Measurements from ENCODE around the gene MARCHF10.
"Not testable (repeated sequence)": the region's sequence is repeated elsewhere in the genome, so short reads cannot be mapped to it uniquely, and the experiment has no call there.

MARCHF10 gene

DNA sequence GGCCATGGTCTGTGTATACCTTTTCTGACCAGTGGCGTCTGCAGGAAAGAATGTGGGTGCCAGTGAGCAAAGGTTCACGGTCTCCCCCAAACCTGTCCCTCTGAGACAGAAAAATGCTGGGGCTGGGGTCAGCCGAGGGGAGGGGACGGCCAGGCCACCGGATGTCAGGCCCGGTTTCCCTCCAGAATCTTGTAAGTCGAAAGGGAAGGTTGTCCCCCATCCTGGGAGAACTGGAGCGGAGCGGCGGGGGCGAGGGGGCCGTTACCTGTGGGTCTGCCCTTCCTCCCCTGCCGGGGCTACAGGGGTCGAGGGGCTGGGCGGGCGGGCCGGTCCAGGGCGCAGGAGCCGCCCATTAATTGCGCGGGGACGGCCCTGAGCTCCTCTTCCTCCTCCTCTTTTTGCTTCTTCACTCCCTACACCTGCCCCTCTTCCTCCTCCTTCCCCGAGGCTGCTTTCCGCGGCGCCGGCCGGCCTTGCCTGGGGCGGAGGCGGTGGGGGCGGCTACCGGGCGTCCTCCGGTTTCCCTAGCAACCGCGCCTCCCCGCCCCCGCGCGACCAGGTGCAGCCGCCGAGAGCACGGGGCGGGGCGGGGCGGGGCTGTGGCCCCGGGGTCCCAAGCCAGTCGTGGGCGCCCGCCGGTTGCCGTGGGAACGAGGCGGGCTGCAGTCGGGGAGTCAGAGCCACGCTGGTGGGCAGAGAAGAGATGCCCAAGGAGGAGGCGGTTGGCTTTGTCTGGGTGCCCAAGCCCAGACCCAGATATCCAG is at the start of gene MARCHF10:
Gene MARCHF10, minus strand, starts transcription at position 503 of the 764 bp plus-strand sequence. CDS start 6,579 bp downstream, outside the sequence.
- DNase-seq (ENCODE audit: low read depth) = no peak
- H3K4me3 ChIP-seq (ENCODE audit: low read depth, low read length) = peak within 1 kb of the TSS; percentile 15

DNA sequence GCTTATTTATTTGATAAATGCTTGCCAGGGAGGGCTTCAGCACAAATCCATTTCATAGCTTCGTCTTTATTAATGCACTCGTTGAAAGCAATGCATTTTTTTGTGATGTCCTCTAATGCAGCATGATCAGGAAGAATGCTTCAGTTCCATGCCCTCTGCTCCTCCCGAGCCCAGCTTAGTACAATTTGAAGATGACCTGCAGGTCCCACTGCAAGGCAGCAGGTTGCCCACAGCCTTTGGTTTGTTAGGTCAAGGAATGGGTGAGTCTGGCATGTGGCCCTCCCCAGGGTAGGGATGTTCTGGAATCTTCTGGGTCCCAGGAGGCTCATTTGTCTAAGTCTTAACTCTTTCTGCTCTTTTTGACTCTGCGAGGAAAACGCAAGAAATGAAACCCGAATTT is 49.4 kb upstream of the MARCHF10 start:
- no peak overlapping the region for H3K4me3 ChIP-seq (ENCODE audit: low read depth, low read length)
- DNase-seq (ENCODE audit: low read depth) = no peak

DNA sequence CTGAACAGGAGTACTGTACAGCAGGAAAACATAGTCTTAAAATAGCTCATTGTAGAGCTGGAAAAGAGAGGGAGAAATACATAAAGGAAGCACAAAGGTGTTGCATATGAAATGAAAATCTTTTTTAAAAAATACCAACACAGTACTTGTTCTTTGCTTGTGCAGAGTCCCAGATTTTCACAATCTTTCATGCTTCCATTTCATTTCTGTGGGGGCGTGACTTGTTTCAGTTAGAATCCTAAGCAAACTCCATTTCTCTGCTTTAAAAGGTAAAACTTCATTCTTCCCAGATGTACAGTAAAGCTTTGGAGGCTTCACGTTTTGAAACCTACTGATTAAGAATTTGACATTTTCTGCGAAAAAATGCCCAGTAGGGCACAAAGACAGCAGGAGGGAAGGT is 48.5 kb upstream of the MARCHF10 start:
- H3K4me3 ChIP-seq (ENCODE audit: low read depth, low read length) = no peak overlapping the region
- no peak for DNase-seq (ENCODE audit: low read depth)

DNA sequence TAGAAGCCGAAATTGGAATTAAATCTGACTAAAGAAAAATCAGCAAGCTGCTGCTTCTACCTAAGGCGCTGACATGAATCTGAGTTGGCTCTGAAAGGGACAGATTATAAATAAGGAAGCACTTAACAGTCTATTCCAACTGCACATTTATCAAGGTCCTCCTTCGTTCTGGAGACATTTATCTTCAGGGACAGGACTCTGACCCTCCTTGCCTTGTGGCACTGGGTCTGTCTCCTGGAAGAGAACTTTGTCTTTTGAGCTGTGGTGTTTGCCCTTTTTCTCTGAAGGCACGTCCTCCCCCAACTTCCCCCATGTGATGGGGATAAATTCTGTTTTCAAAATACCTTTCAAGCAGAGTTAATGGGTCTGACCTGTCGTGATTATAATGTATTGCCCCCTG is 47.0 kb upstream of the MARCHF10 start:
- no peak overlapping the region for H3K4me3 ChIP-seq (ENCODE audit: low read depth, low read length)

GRCh38 chr17:62854098-62854680 is 46.1 kb upstream of the MARCHF10 start:
- no peak overlapping the region for H3K4me3 ChIP-seq (ENCODE audit: low read depth, low read length)
- DNase-seq (ENCODE audit: low read depth) = no peak

More for the DNA sequence above, 47.0 kb upstream of the MARCHF10 start:
- DNase-seq (ENCODE audit: low read depth) = no peak

DNA sequence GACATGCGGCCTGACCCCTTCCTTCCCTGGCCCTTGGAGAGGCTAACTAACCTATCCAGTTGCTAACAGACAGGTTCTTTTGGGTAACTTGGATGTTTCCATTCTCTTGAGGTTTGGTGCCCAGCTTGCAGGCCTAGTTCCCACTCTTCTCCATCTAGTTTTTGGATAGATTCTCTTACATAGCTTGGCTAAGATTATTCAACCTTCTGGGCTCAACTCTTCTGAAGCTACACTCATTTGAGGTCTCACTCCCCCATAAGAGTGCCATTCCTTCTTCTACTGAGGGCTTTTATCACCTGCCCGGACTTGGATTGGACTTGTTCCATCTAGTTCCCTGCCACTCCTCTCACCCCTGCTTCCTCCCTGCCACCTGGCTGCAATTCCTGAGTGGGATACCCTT is 44.1 kb upstream of the MARCHF10 start:
- no peak for DNase-seq (ENCODE audit: low read depth)
- no peak overlapping the region for H3K4me3 ChIP-seq (ENCODE audit: low read depth, low read length)

DNA sequence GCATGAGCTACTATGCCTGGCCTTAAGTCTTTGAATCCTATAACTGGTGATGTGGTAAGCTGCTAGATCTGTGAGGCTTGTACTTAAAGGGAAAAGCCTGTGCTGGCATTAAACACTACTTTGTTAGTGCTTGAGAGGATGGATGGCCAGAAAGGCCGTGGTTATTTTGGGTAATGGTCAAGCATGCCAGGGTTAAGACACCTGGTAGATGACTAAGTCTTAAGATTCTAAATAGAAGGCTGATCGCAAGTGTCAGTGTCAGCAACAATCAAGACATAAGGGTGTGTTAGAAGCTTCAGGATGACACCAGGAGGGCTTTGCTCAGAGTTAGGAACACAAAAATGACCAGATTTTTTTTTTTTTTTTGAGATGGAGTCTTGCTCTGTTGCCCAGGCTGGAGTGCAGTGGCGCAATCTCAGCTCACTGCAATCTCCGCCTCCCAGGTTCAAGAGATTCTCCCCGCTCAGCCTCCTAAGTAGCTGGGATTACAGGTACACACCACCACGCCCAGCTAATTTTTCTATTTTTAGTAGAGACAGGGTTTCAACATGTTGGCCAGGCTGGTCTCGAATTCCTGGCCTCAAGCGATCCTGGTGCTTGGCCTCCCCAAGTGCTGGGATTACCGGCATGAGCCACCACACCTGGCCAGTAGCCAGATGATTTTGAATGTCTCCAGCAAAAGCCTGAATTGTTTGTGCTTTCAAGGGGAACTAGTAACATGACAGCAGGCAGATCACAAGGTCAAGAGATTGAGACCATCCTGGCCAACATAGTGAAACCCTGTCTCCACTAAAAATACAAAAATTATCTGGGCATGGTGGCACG is 41.7 kb upstream of the MARCHF10 start:
- DNase-seq (ENCODE audit: low read depth) = not testable (repeated sequence)

DNA sequence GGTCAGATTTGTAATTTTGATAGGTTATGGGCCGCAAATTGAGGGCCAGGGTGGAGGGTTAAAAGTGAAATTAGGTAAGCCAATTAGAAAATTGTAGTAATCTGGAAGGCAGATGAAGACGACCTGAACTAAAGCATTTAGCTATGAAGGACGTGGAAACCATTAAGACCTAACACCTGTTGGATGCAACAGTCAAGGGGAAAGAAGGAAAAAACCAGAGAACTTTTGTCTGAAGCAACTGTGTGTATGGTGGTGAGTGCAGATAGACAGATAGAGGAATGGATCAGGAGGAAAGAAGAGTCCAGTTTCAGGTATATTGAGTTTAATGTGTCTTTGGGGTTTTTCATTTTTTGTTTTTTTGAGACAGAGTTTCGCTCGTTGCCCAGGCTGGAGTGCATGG is 40.2 kb upstream of the MARCHF10 start:
- no peak for DNase-seq (ENCODE audit: low read depth)
- no peak overlapping the region for H3K4me3 ChIP-seq (ENCODE audit: low read depth, low read length)

More for the DNA sequence above, 41.7 kb upstream of the MARCHF10 start:
- H3K4me3 ChIP-seq (ENCODE audit: low read depth, low read length) = not testable (repeated sequence)

- no peak for DNase-seq (ENCODE audit: low read depth)
- no peak overlapping the region for H3K4me3 ChIP-seq (ENCODE audit: low read depth, low read length)
Observed at GRCh38 chr17:62847426-62847825, 39.3 kb upstream of the MARCHF10 start.

DNA sequence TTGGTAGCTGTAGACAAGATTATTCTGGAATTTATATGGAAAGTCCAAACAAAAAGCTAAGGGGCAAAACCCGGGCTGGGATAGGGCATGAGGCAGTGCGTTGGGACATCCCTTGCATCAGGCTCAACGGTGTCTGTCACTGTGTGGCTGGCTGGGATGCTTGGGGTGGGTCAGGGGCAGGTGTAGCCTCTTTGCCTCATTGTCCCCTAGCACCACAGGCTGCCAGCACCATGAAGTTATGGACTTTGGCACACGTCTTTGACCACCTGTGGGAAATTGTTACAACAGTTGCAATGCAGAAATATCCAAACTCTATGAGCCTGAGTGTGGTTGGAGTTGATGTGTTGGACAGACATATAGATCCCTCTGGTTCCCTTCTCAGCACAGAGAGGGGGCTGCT is 32.8 kb upstream of the MARCHF10 start:
- no peak for DNase-seq (ENCODE audit: low read depth)

GRCh38 chr17:62833816-62834215 is 25.7 kb upstream of the MARCHF10 start:
- not testable (repeated sequence) for H3K4me3 ChIP-seq (ENCODE audit: low read depth, low read length); DNase-seq (ENCODE audit: low read depth)

More for the DNA sequence above, 32.8 kb upstream of the MARCHF10 start:
- no peak overlapping the region for H3K4me3 ChIP-seq (ENCODE audit: low read depth, low read length)

DNA sequence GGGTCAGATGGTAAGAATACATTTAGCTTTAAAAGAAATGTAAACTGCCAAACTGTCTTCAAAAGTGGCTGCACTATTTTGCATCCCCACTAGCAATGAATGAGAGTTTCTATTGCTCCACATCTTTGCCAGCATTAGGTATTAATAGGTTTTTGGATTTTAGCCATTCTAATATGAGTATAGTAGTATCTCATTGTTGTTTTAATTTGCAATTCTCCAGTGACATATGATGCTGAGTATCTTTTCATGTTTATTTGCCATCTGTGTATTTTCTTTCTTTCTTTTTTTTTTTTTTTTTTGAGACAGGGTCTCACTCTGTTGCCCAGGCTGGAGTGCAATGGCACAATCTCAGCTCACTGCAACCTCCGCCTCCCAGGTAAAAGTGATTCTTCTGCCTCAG is 24.3 kb upstream of the MARCHF10 start:
- no peak overlapping the region for H3K4me3 ChIP-seq (ENCODE audit: low read depth, low read length)
- no peak for DNase-seq (ENCODE audit: low read depth)

DNA sequence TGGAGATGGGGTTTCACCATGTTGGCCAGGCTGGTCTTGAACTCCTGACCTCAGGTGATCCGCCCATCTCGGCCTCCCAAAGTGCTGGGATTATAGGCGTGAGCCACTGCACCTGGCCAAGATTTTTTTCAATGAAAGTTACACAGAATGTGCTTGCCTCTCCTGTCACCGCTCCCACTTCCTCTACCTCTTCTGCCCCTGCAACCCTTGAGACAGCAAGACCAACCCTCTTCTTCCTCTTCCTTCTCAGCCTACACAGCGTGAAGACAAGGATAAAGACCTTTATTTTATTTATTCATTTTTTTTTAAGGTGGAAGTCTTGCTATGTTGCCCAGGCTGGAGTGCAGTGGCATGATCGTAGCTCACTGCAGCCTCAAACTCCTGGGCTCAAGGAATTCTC is 23.0 kb upstream of the MARCHF10 start:
- not testable (repeated sequence) for H3K4me3 ChIP-seq (ENCODE audit: low read depth, low read length); DNase-seq (ENCODE audit: low read depth)

- no peak for DNase-seq (ENCODE audit: low read depth)
- no peak overlapping the region for H3K4me3 ChIP-seq (ENCODE audit: low read depth, low read length)
Observed at GRCh38 chr17:62827746-62828485, 19.8 kb upstream of the MARCHF10 start.

DNA sequence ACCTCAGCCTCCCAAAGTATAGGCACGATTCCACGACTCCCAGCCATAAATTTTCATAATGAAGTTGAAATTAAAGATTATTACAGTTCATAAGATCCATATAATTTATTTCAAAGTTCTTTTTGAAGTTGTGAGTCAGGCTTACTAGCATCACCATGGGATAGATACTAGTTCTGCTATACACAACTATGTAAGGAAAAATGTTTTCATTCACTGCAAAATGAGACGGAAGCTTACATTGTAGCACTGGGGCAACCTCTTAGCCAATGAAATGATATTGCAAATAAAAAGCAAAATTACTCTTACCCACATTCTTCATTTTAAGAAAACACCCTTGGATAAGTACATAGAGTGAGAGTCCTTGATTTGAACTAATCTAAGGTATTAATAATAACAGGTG is 18.8 kb upstream of the MARCHF10 start:
- H3K4me3 ChIP-seq (ENCODE audit: low read depth, low read length) = no peak overlapping the region
- DNase-seq (ENCODE audit: low read depth) = no peak

GRCh38 chr17:62825182-62825581 is 17.1 kb upstream of the MARCHF10 start:
- DNase-seq (ENCODE audit: low read depth) = no peak
- H3K4me3 ChIP-seq (ENCODE audit: low read depth, low read length) = no peak overlapping the region

- no peak overlapping the region for H3K4me3 ChIP-seq (ENCODE audit: low read depth, low read length)
- DNase-seq (ENCODE audit: low read depth) = peak; percentile 96
Observed at GRCh38 chr17:62824290-62825131, 16.4 kb upstream of the MARCHF10 start.

DNA sequence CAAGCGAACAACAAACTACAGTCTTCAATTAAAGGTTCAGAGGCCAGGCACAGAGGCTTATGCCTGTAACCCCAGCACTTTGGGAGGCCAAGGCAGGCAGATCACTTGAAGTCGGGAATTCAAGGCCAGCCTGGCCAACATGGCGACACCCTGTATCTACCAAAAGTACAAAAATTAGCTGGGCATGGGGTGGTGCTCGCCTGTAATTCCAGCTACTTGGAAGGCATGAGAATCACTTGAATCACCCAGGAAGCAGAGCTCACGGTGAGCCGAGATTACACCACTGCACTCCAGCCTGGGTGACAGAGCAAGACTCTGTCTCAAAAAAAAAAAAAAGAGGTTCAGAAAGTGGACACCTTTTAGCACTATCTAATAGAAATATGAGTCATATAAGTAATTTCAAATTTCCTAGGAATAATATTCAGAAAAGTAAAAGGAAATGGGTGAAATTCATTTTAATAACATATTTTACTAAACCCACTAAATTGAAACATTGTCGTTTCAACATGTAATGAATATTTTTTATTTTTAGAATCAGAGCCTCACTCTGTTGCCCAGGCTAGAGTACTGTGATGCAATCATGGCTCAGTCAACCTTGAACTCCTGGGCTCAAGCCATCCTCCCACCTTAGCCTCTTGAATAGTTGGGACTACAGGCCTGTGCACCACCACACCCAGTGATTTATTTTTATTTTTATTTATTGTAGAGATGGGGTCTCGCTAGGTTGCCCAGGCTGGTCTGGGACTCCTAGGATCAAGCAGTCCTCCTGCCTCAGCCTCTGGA is 15.2 kb upstream of the MARCHF10 start:
- DNase-seq (ENCODE audit: low read depth) = no peak
- H3K4me3 ChIP-seq (ENCODE audit: low read depth, low read length) = no peak overlapping the region
